GM18951 (cell line): ENCODE results near the gene ACACA.

Source experiments
- POLR2A ChIP-seq: IDR thresholded peaks from 4 replicates; pipeline ENCODE4 v1.6.1; 2011; ENCODE audit warnings: mild to moderate bottlenecking; ENCODE audit not compliant: insufficient read length, insufficient read depth; ENCODE audit errors: extremely low read depth
- in situ Hi-C: fragments of 300-500 bp; cut with MboI; formaldehyde crosslinking; loops from one replicate; pipeline ENCODE4 v1.12.0; 2022; ENCODE audit warnings: low sequenced_read_pairs, mixed read lengths, inconsistent platforms; ENCODE audit not compliant: unreplicated experiment

The ACACA gene

DNA sequence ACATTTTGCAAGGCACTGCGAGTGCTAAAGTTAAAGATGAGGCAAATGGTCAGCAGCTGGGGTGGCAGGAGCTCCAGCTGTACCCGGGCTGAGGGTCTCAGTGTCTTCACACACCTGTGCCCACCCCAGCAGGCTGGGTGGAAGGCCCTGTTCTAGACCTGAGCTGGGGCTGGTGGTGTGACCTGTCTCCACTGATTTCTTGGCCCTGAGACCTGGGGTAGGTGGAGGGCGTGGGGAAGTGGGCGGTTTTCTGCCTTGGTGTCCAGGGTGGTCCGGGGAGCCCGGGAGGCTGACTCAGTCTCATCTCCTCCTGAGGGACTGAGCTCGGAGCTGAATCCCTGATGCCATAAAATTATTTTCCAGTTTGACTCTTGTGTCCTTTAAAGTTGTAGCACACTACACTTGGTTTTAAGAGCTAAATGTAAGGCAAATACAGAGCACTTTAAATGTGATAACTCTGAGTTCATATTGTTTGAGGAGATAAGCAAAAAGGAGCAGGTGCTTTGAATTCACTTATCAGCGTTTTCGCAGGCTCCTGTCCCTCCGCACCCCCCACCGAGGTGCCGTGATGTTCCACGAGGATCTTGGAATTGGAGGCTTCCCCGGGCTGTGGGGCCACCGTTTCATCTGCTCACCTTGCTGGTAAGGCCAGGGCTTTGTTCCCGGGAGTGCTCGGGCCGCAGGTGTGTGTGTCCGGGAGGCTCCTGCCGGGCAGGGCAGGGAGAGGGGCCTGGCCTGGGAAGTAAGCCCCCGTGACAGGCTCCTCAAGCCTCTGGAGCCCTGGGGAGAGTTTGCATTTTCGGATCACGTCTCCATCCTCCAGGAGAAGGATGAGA lies 340.9 kb downstream of the ACACA start:
- in situ Hi-C loops, result loop anchor here (25.0 kb wide), 1 partner anchor 428 kb away; no protein-coding TSS in a partner anchor
- no peak for TF ChIP-seq POLR2A

DNA sequence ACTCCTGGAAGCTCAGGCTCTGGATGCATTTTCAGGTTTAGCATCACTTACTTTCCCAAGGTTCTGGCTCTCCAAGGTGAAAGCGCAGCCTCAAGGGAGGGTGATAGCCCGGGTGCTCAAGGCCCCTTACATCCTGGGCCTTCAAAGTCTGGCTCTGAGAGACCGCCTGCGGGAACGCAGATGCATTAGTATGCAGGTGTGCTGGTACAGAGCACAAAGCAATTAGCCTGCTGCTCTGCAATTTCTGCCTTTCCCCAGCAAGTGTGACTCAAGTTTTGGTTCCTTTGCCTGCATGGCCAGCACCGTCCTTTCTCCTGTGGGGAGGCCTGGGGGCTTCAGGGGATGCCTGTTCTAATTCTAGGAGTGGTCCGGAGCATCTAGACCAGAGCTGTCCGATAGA lies 341.7 kb downstream of the ACACA start:
- no peak for TF ChIP-seq POLR2A
- in situ Hi-C loops, result loop anchor here (25.0 kb wide), 1 partner anchor 428 kb away; no protein-coding TSS in a partner anchor

DNA sequence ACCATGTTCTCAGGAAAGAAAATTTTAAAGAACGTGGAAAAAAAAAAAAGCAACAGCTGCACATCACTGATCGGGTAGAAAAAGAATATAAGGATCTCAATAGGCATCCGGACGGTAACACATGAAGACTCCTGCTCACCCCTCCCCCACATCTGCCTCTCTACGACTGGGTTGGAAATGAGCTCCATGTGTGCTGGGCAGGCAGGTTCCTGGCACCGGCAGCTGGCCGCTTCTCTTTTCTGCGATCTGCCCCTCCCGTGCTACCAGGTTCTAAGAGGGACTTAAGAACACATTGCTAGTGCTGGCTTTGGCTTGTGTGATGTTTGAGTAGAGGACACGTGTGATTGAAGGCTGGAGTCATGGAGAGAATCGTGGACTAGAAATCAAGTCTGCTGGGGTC lies 342.4 kb downstream of the ACACA start:
- in situ Hi-C loops, result loop anchor here (25.0 kb wide), 1 partner anchor 427 kb away; no protein-coding TSS in a partner anchor
- TF ChIP-seq POLR2A, result no peak

DNA sequence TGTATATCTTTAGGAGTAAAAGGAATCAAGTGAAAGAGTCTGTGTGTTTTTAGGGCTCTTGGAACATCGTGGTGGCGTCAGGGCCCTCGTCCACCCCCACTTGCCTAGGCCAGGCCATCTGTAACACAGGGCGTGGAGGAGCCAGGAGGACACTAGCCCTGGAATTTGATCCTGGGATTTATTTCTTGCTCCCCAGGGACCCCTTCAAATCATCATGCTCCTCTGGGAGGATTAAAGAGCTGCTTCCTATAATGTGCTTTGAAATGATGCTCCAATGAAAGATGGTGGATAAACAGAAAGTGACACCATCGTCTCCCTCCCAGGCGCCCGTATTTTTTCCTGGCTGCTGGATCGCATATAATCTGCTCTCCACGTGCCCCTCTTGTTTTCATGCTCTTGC lies 344.6 kb downstream of the ACACA start:
- TF ChIP-seq POLR2A, result no peak
- in situ Hi-C loops, result loop anchor here (25.0 kb wide), 1 partner anchor 425 kb away; no protein-coding TSS in a partner anchor

DNA sequence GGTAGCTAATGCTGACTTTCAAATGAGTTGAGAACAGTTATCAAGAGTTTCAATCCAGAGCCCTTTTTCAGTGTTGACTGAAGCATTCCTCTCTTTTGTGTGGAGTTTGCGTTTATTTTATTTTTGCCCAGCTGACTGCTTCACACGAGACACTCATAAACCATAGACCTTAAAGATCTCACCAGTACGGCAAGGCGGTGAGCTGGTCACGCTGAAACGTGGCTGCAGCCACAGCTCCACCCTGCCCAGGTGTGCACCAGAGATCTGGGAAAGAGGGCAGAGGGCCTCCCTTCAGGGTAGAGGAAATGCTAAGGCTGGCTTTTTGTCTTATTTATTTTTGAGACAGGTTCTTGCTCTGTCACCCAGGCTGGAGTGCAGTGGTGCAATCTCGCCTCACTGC lies 345.7 kb downstream of the ACACA start:
- TF ChIP-seq POLR2A, result no peak
- in situ Hi-C loops, result loop anchor here (25.0 kb wide), 1 partner anchor 424 kb away; no protein-coding TSS in a partner anchor

DNA sequence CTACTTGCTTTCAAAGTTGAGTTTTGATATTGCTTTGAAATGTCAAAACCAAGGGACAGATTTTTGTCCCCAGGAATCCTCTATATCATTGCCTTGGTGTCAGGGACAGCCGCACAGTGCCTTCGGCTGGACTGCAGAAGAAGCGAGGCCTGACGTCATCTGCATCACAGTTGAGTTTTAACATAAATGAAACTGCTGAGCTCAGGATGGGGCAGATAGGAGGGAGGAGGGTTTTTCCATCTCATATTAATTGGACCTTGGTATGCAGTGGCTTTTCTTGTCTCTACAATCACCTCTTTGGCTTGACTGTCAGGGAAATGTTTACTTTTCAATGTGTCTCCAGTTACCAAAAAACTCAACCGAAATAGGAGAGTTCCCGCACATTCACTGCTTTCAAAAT lies 346.5 kb downstream of the ACACA start:
- in situ Hi-C loops, result loop anchor here (25.0 kb wide), 1 partner anchor 423 kb away; no protein-coding TSS in a partner anchor
- TF ChIP-seq POLR2A, result no peak

DNA sequence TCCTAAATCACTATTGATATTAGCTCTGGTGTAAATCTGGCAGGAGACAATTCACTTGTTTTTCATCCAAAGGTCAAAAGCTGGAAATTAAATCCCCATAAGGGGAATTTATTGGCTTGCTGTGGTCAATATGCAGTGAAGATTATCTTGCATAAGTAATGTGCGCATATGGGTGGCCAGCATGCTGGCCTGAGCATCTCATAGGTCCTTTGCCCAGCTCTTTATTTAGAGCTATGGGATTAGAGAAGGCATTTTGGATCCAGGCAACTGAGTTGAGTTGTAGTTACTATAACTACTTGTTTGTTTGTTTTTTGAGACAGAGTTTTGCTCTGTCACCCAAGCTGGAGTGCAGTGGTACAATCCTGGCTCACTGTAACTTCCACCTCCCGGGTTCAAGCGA lies 347.1 kb downstream of the ACACA start:
- no peak for TF ChIP-seq POLR2A
- in situ Hi-C loops, result loop anchor here (25.0 kb wide), 1 partner anchor 422 kb away; no protein-coding TSS in a partner anchor

DNA sequence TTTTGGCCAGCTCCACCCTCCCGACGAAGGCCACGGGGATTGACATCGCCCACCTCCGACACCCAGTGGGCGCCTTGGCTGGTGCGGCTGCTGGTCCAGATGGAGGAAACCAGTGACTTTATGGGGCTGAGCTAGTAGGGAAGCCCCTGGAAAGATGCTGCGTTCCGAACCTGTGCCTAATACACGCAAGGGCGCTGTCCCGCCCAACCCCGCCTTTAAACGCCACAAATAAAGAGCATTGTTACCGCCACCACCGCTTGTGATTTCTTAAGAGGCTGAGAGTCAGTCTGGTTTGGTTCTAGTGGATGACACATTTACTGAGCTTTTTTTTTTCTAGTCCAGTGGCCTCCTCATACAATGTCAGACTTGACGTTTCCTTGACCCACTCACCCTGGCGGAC lies 350.0 kb downstream of the ACACA start:
- no peak for TF ChIP-seq POLR2A
- in situ Hi-C loops, result loop anchor here (25.0 kb wide), 1 partner anchor 419 kb away; no protein-coding TSS in a partner anchor

DNA sequence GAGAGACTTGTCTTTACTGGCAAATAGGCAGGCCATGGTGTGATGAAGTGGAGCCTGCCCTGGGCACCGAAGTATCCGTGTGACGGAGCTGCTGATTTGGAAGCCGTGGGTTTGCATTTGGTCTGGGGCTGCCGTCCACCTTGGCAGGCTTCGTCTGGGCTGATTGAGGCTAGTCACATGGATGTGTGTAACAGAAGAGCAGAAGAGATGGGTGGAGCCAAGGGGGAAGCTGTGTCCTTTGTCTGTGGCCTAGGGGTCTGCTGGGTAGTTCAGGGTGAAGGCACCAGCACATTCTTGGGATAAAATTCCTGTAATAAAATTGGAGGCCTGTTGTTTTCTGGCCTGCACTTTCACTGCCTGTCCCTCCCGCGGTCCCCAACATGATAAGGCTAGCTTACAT lies 351.7 kb downstream of the ACACA start:
- in situ Hi-C loops, result loop anchor here (25.0 kb wide), 1 partner anchor 418 kb away; no protein-coding TSS in a partner anchor

DNA sequence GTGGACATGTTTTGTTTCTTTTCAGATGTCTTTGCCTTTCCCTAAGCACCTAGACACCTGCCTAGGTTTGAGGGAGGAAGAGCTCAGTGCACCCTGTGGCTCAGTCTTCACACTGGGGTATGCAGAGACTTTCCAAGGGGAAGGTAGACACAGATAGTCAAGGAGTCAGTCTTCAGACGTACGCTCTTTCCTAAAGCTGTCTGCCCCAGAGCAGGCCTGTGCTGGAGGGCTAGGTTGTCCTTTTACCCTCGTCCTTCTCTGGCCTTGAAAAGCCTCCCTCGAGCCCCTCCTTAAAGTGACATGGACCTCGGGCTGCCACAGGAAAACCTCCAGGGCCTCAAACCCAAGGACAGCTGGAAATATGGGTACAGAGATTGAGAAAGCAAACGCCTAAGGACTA lies 354.2 kb downstream of the ACACA start:
- in situ Hi-C loops, result loop anchor here (25.0 kb wide), 1 partner anchor 415 kb away; no protein-coding TSS in a partner anchor
- no peak for TF ChIP-seq POLR2A

More for the DNA sequence above, 351.7 kb downstream of the ACACA start:
- no peak for TF ChIP-seq POLR2A

DNA sequence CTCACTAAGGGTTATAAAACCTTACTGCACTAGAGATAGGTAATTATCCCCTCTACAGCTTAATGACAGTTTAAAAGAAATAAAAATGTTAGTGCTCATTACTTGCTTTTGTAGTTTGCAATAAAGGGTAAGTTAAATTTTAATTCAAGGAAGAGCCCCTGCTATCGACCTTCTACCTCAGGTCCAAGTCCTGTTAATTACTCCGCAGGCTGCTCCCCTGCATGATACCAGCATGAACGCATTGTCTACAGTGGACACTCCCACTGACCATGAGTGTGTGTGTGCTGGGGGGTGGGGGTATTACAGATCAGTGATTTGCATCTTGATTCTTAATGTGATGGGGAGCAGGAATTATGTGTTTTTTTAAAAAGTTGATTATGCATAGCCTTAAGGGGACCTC lies 354.8 kb downstream of the ACACA start:
- TF ChIP-seq POLR2A, result no peak
- in situ Hi-C loops, result loop anchor here (25.0 kb wide), 1 partner anchor 415 kb away; no protein-coding TSS in a partner anchor

DNA sequence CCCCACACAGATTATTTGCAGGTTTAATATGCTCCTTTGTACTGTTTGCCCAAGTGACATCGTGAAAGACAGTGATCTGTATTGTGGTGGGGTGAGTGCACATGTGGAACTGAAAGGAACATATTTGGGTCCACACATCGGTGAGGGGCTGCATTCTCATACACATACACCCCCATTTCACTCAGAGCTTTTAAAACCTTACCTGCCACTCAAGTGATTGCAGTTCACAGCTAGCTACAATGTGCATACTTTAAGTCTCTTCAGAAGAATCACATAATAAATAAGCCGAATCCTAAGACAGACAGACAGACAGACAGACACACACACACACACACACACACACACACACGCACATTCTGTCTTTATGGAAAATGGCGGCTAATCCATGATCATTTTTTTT lies 355.3 kb downstream of the ACACA start:
- in situ Hi-C loops, result loop anchor here (25.0 kb wide), 1 partner anchor 414 kb away; no protein-coding TSS in a partner anchor

DNA sequence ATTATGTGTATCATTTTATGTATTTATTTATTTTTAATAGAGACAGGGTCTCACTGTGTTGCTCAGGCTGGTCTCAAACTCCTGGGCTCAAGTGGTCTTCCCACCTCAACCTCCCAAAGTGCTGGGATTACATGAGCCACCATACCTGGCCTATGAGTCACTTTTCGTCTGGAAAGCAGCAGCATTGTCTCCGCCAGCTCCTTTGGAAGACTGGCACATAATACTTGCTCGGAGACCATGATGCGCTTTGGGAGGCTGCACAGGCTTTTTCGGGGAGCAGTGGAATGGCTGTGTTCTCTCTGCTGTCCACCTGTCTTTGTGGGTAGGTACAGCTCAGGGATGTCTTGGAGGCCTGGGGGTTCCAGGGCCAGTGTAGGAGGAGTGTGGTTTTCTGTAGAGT lies 355.7 kb downstream of the ACACA start:
- TF ChIP-seq POLR2A, result no peak
- in situ Hi-C loops, result loop anchor here (25.0 kb wide), 1 partner anchor 414 kb away; no protein-coding TSS in a partner anchor

More for the DNA sequence above, 355.3 kb downstream of the ACACA start:
- TF ChIP-seq POLR2A, result no peak
